GM12874 (cell line): ENCODE results near the gene RC3H2.

Experiments
- CTCF ChIP-seq: IDR thresholded peaks from 2 replicates; pipeline ENCODE4 v1.5.1; 2011; ENCODE audit warnings: low read depth, mild to moderate bottlenecking, control low read depth, low read length, moderate library complexity; ENCODE audit not compliant: insufficient read depth

Gene RC3H2

GRCh38 chr9:122904823-122905710 lies at the start of gene RC3H2:
TSS of gene RC3H2 (minus strand) at chr9:122905359. CDS start at chr9:122897509, 7,850 bp downstream.
- TF ChIP-seq CTCF = 0 out of 2 replicates have a peak, but pooled peaks have one; percentile 1

GRCh38 chr9:122954253-122954691 lies 49.1 kb upstream of the RC3H2 start:
- no peak for TF ChIP-seq CTCF

GRCh38 chr9:122951056-122951455 lies 45.9 kb upstream of the RC3H2 start:
- no peak for TF ChIP-seq CTCF

GRCh38 chr9:122950263-122950662 lies 45.1 kb upstream of the RC3H2 start:
- no peak for TF ChIP-seq CTCF

GRCh38 chr9:122949696-122950095 lies 44.5 kb upstream of the RC3H2 start:
- TF ChIP-seq CTCF = no peak

GRCh38 chr9:122948313-122948712 lies 43.2 kb upstream of the RC3H2 start:
- TF ChIP-seq CTCF = no peak

- no peak for TF ChIP-seq CTCF
Observed at GRCh38 chr9:122946461-122947005, 41.4 kb upstream of the RC3H2 start.
